ENCODE results near the gene TECR.

DNA sequence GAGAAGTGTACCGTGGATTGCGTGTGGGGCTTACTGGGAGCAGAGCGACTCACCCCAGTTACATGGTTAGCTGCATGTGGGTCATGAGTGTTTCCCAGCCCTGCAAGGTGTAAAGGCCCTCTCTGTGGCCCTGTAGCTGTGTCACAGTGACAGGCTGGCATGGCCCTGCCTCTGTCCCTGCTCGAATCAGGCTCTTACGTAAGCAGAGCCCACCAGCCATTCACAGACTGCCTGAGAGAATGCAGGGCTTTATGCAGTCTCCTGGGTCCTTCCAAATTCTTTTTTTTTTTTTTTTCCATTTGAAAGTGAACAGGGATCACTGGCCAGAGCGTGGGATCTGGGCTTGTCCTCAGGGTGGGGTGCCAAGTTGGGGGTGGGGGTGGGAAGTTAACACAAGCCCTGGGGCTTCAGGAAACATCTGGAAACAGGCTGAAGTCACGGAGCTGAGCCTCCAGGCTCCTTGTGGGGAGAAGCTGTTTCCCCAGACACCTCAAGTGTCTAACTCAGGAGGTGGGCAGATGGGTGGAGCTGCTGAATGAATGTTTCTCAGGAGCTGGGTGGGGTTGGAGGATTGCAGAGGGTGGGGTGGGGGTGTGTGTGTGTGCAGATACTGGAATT, 13.4 kb downstream of the TECR start:
- TF ChIP-seq, protein P1, sequence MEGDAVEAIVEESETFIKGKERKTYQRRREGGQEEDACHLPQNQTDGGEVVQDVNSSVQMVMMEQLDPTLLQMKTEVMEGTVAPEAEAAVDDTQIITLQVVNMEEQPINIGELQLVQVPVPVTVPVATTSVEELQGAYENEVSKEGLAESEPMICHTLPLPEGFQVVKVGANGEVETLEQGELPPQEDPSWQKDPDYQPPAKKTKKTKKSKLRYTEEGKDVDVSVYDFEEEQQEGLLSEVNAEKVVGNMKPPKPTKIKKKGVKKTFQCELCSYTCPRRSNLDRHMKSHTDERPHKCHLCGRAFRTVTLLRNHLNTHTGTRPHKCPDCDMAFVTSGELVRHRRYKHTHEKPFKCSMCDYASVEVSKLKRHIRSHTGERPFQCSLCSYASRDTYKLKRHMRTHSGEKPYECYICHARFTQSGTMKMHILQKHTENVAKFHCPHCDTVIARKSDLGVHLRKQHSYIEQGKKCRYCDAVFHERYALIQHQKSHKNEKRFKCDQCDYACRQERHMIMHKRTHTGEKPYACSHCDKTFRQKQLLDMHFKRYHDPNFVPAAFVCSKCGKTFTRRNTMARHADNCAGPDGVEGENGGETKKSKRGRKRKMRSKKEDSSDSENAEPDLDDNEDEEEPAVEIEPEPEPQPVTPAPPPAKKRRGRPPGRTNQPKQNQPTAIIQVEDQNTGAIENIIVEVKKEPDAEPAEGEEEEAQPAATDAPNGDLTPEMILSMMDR (conservative IDR thresholded peaks at IDR 0.05) = no peak
- TF ChIP-seq ZFX (IDR thresholded peaks at IDR 0.05) = no peak
